GM18951 (cell line): ENCODE measurements around the gene CDV3.

ENCODE experiments used
- POLR2A ChIP-seq: IDR thresholded peaks from 4 replicates; pipeline ENCODE4 v1.6.1; 2011; ENCODE audit warnings: mild to moderate bottlenecking; ENCODE audit not compliant: insufficient read length, insufficient read depth; ENCODE audit errors: extremely low read depth
- in situ Hi-C: fragments of 300-500 bp; cut with MboI; formaldehyde crosslinking; loops from one replicate; pipeline ENCODE4 v1.12.0; 2022; ENCODE audit warnings: low sequenced_read_pairs, mixed read lengths, inconsistent platforms; ENCODE audit not compliant: unreplicated experiment

Gene CDV3

GRCh38 chr3:133574260-133574881 is 885 bp downstream of the CDV3 start:
- in situ Hi-C loops, result loop anchor here (10.0 kb wide), 1 partner anchor 120 kb away; no protein-coding TSS in a partner anchor
- TF ChIP-seq POLR2A, result no peak

GRCh38 chr3:133575086-133575485 is 1.6 kb downstream of the CDV3 start:
- TF ChIP-seq POLR2A, result no peak
- in situ Hi-C loops, result loop anchor here (10.0 kb wide), 1 partner anchor 120 kb away; no protein-coding TSS in a partner anchor

GRCh38 chr3:133576169-133576568 is 2.7 kb downstream of the CDV3 start:
- in situ Hi-C loops, result loop anchor here (10.0 kb wide), 1 partner anchor 121 kb away; no protein-coding TSS in a partner anchor
- TF ChIP-seq POLR2A, result no peak

GRCh38 chr3:133578548-133579191 is 5.2 kb downstream of the CDV3 start:
- in situ Hi-C loops, result loop anchor here (10.0 kb wide), 1 partner anchor 124 kb away; no protein-coding TSS in a partner anchor
- no peak for TF ChIP-seq POLR2A

GRCh38 chr3:133583396-133583795 is 9.9 kb downstream of the CDV3 start:
- TF ChIP-seq POLR2A, result no peak
- in situ Hi-C loops, result no loop called here

GRCh38 chr3:133588035-133588434 is 14.5 kb downstream of the CDV3 start:
- in situ Hi-C loops, result no loop called here
- no peak for TF ChIP-seq POLR2A

- in situ Hi-C loops, result no loop called here
- TF ChIP-seq POLR2A, result no peak
Measured at GRCh38 chr3:133588784-133589465, 15.4 kb downstream of the CDV3 start.

GRCh38 chr3:133589503-133589902 is 16.0 kb downstream of the CDV3 start:
- no peak for TF ChIP-seq POLR2A
- in situ Hi-C loops, result no loop called here

- in situ Hi-C loops, result no loop called here
- no peak for TF ChIP-seq POLR2A
Measured at GRCh38 chr3:133591271-133591742, 17.8 kb downstream of the CDV3 start.

GRCh38 chr3:133592843-133593242 is 19.4 kb downstream of the CDV3 start:
- in situ Hi-C loops, result no loop called here

GRCh38 chr3:133593243-133593642 is 19.8 kb downstream of the CDV3 start:
- in situ Hi-C loops, result no loop called here
- TF ChIP-seq POLR2A, result no peak

More at GRCh38 chr3:133592843-133593242, 19.4 kb downstream of the CDV3 start:
- TF ChIP-seq POLR2A, result no peak

- in situ Hi-C loops, result no loop called here
- no peak for TF ChIP-seq POLR2A
Measured at GRCh38 chr3:133595341-133595740, 21.9 kb downstream of the CDV3 start.

GRCh38 chr3:133598405-133598804 is 24.9 kb downstream of the CDV3 start:
- no peak for TF ChIP-seq POLR2A
- in situ Hi-C loops, result no loop called here

- no peak for TF ChIP-seq POLR2A
- in situ Hi-C loops, result no loop called here
Measured at GRCh38 chr3:133599280-133599679, 25.8 kb downstream of the CDV3 start.

- in situ Hi-C loops, result no loop called here
- TF ChIP-seq POLR2A, result no peak
Measured at GRCh38 chr3:133600572-133601081, 27.1 kb downstream of the CDV3 start.
